Neural cell (in vitro differentiated cells): Measurements from ENCODE around the gene SUSD5. TPM values are rescaled to one million over a fixed set of nuclear protein-coding genes. Genes with fewer than 3 reads are reported as not detected.

ENCODE experiments used
- H2AFZ ChIP-seq: fragments of 200-600, 300-800 bp; sonication (generic), shearing (Covaris generic); 2 replicates; pipeline ENCODE4 v1.6.0; 2014; ENCODE audit warnings: low read depth, mild to moderate bottlenecking, antibody characterized with exemption, low read length, moderate library complexity
- H3F3A ChIP-seq: fragments of 200-600 bp; shearing (Covaris generic); 2 replicates; pipeline ENCODE4 v1.6.1; 2016; ENCODE audit warnings: mild to moderate bottlenecking, moderate library complexity, mixed read lengths, antibody characterized with exemption, low read length; ENCODE audit not compliant: insufficient read depth, poor library complexity, severe bottlenecking
- H3K27ac ChIP-seq: fragments of 200-600, 300-800 bp; sonication (generic), shearing (Covaris generic); 2 replicates; pipeline ENCODE4 v1.5.1; 2014; ENCODE audit warnings: mild to moderate bottlenecking, low read length, moderate library complexity
- H3K27me3 ChIP-seq: fragments of 300-800, 200-600 bp; sonication (generic), shearing (Covaris generic); 2 replicates; pipeline ENCODE4 v1.6.0; 2014; ENCODE audit warnings: mild to moderate bottlenecking, low read depth, low read length, moderate library complexity; ENCODE audit not compliant: insufficient read depth
- H3K36me3 ChIP-seq: fragments of 300-800, 200-600 bp; sonication (generic), shearing (Covaris generic); 2 replicates; pipeline ENCODE4 v1.5.1; 2014; ENCODE audit warnings: mild to moderate bottlenecking, antibody characterized with exemption, low read length, moderate library complexity; ENCODE audit not compliant: insufficient read depth
- H3K4me2 ChIP-seq: fragments of 300-800, 200-600 bp; sonication (generic), shearing (Covaris generic); 2 replicates; pipeline ENCODE4 v1.6.0; 2014; ENCODE audit warnings: mild to moderate bottlenecking, low read length
- H3K4me3 ChIP-seq: fragments of 300-800, 200-600 bp; sonication (generic), shearing (Covaris generic); 2 replicates; pipeline ENCODE4 v1.5.1; 2014; ENCODE audit warnings: mild to moderate bottlenecking, low read length, moderate library complexity
- H3K79me2 ChIP-seq: fragments of 200-600 bp; shearing (Covaris generic); replicated peaks from 2 replicates; pipeline ENCODE4 v1.6.0; 2014; ENCODE audit warnings: mild to moderate bottlenecking, low read length, moderate library complexity; ENCODE audit not compliant: insufficient read depth
- H3K9ac ChIP-seq: fragments of 300-800, 200-600 bp; sonication (generic), shearing (Covaris generic); 2 replicates; pipeline ENCODE4 v1.6.1; 2016; ENCODE audit warnings: mild to moderate bottlenecking, low read length, mixed read lengths
- H3K9me2 ChIP-seq: fragments of 200-600 bp; shearing (Covaris generic); 2 replicates; pipeline ENCODE4 v1.6.1; 2016; ENCODE audit warnings: mild to moderate bottlenecking, low read length, mixed read lengths; ENCODE audit not compliant: insufficient read depth
- H3K9me3 ChIP-seq: fragments of 200-600, 300-800 bp; sonication (generic), shearing (Covaris generic); 2 replicates; pipeline ENCODE4 v1.6.1; 2016; ENCODE audit warnings: mild to moderate bottlenecking, mixed run types, low read length, moderate library complexity, mixed read lengths
- H4K20me1 ChIP-seq: fragments of 200-600 bp; shearing (Covaris generic); 2 replicates; pipeline ENCODE4 v1.6.1; 2016; ENCODE audit warnings: mild to moderate bottlenecking, mixed run types; ENCODE audit not compliant: insufficient read depth
- EP300 ChIP-seq: fragments of 450-650 bp; conservative IDR thresholded peaks from 2 replicates; pipeline ENCODE4 v1.6.1; 2014; ENCODE audit warnings: antibody characterized with exemption, mild to moderate bottlenecking, moderate library complexity; ENCODE audit not compliant: poor library complexity, severe bottlenecking
- EZH2 ChIP-seq: fragments of 200-600, 300-800 bp; shearing (Covaris generic), sonication (generic); IDR thresholded peaks from 2 replicates; pipeline ENCODE4 v1.6.1; 2014; ENCODE audit warnings: antibody characterized with exemption, low read length, borderline replicate concordance, mild to moderate bottlenecking; ENCODE audit not compliant: insufficient read depth, poor library complexity, severe bottlenecking
- MXI1 ChIP-seq: fragments of 450-650 bp; conservative IDR thresholded peaks from 2 replicates; pipeline ENCODE4 v1.6.1; 2014; ENCODE audit warnings: antibody characterized with exemption, mild to moderate bottlenecking; ENCODE audit not compliant: poor library complexity, severe bottlenecking
- POLR2AphosphoS5 ChIP-seq: IDR thresholded peaks from 2 replicates; pipeline ENCODE4 v1.6.1; 2012
- RAD21 ChIP-seq: fragments of 450-650 bp; conservative IDR thresholded peaks from 2 replicates; pipeline ENCODE4 v1.6.1; 2014; ENCODE audit warnings: antibody characterized with exemption, mild to moderate bottlenecking, moderate library complexity
- SMC3 ChIP-seq: fragments of 450-650 bp; conservative IDR thresholded peaks from 2 replicates; pipeline ENCODE4 v1.6.1; 2014; ENCODE audit warnings: antibody characterized with exemption, mild to moderate bottlenecking, moderate library complexity; ENCODE audit not compliant: poor library complexity
- TAF1 ChIP-seq: IDR thresholded peaks from 2 replicates; pipeline ENCODE4 v1.6.1; 2012; ENCODE audit warnings: low read depth
- polyA plus RNA-seq: library from polyadenylated mRNA; depleted of rRNA; stranded (reverse); fragments of >200 nt; gene quantifications from 2 replicates; pipeline ENCODE4 v1.2.3, GENCODE V29; 2014
- TF ChIP-seq, protein P1 (sequence below): fragments of 450-650 bp; IDR thresholded peaks from 2 replicates; pipeline ENCODE4 v1.5.1; 2014; ENCODE audit warnings: antibody characterized with exemption, mild to moderate bottlenecking, moderate library complexity; ENCODE audit not compliant: poor library complexity, severe bottlenecking
- TF ChIP-seq, protein P2 (sequence below): IDR thresholded peaks from 2 replicates; pipeline ENCODE4 v1.6.1; 2012; ENCODE audit warnings: borderline replicate concordance

The SUSD5 gene
- polyA plus RNA-seq, 1 donor from 2014 or later = 0.74 TPM

DNA sequence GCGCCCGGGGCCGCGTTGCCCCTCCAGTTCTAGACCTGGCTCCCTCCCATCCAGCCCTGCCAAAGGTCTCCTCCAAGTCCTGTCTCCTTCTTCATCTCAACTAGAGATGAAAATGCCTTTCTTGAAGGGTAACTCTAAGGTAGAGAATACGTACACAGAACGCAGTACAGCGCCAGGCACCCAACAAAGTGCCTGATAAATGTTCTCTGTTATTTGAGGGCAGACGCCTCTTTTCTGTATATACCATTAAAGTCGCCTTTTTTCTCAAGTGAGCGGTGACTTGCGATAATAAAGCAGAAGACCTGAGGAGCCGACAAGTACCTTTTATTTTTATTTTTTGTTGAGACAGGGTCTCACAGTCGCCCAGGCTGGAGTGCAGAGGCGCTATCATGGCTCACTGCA is 104.0 kb downstream of the SUSD5 start:
- peak overlapping the region; percentile 72 for H3K9ac ChIP-seq

DNA sequence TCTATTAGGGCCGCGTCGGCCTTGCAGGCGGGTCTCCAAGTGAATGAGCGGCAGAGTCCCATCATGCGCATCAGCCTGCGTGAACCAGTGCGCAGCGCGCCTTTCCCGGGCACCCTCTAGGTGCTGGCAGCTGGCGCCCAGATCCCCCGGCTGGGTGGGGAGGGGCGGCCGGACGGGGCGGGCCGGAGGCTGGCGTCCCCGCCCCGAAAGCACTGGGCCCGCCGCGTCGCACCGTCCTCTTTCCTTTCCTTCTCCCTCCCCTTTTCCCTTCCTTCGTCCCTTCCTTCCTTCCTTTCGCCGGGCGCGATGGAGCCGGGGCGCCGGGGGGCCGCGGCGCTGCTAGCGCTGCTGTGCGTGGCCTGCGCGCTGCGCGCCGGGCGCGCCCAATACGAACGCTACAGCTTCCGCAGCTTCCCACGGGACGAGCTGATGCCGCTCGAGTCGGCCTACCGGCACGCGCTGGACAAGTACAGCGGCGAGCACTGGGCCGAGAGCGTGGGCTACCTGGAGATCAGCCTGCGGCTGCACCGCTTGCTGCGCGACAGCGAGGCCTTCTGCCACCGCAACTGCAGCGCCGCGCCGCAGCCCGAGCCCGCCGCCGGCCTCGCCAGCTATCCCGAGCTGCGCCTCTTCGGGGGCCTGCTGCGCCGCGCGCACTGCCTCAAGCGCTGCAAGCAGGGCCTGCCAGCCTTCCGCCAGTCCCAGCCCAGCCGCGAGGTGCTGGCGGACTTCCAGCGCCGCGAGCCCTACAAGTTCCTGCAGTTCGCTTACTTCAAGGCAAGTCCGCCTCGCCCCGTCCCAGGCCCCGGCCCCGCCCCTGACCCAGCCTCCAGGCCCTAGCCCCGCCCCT is 104.6 kb downstream of the SUSD5 start, which contains the start of gene CRTAP:
Gene CRTAP, plus strand, starts transcription at position 243 of the 850 bp plus-strand sequence. Its CDS starts 64 bp downstream, at position 307.
- H3K36me3 ChIP-seq = no peaks in the 10 kb centered on the region
- peak within 1 kb of the TSS; percentile 72 for H3K9ac ChIP-seq
- H4K20me1 ChIP-seq = no peaks in the 10 kb centered on the region
- peak within 1 kb of the TSS; percentile 62 for H2AFZ ChIP-seq
- H3K79me2 ChIP-seq = no peaks in the 10 kb centered on the region
- peaks cover 2% of the 10 kb centered on the region for H3F3A ChIP-seq
- peak within 1 kb of the TSS; percentile 56 for H3K4me2 ChIP-seq
- H3K27ac ChIP-seq = peak within 1 kb of the TSS; percentile 45
- no peaks in the 10 kb centered on the region for H3K27me3 ChIP-seq
- peak within 1 kb of the TSS; percentile 90 for H3K4me3 ChIP-seq
- H3K9me2 ChIP-seq = no peaks in the 10 kb centered on the region
- no peaks in the 10 kb centered on the region for H3K9me3 ChIP-seq
- TF ChIP-seq EP300 (peak; percentile 26), TAF1 (no peak), MXI1 (peak; percentile 76), POLR2AphosphoS5 (peak; percentile 27), SMC3 (peak; percentile 16), EZH2 (no peak)
- TF ChIP-seq, protein P1, sequence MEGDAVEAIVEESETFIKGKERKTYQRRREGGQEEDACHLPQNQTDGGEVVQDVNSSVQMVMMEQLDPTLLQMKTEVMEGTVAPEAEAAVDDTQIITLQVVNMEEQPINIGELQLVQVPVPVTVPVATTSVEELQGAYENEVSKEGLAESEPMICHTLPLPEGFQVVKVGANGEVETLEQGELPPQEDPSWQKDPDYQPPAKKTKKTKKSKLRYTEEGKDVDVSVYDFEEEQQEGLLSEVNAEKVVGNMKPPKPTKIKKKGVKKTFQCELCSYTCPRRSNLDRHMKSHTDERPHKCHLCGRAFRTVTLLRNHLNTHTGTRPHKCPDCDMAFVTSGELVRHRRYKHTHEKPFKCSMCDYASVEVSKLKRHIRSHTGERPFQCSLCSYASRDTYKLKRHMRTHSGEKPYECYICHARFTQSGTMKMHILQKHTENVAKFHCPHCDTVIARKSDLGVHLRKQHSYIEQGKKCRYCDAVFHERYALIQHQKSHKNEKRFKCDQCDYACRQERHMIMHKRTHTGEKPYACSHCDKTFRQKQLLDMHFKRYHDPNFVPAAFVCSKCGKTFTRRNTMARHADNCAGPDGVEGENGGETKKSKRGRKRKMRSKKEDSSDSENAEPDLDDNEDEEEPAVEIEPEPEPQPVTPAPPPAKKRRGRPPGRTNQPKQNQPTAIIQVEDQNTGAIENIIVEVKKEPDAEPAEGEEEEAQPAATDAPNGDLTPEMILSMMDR = peak; percentile 43
- TF ChIP-seq, protein P2, sequence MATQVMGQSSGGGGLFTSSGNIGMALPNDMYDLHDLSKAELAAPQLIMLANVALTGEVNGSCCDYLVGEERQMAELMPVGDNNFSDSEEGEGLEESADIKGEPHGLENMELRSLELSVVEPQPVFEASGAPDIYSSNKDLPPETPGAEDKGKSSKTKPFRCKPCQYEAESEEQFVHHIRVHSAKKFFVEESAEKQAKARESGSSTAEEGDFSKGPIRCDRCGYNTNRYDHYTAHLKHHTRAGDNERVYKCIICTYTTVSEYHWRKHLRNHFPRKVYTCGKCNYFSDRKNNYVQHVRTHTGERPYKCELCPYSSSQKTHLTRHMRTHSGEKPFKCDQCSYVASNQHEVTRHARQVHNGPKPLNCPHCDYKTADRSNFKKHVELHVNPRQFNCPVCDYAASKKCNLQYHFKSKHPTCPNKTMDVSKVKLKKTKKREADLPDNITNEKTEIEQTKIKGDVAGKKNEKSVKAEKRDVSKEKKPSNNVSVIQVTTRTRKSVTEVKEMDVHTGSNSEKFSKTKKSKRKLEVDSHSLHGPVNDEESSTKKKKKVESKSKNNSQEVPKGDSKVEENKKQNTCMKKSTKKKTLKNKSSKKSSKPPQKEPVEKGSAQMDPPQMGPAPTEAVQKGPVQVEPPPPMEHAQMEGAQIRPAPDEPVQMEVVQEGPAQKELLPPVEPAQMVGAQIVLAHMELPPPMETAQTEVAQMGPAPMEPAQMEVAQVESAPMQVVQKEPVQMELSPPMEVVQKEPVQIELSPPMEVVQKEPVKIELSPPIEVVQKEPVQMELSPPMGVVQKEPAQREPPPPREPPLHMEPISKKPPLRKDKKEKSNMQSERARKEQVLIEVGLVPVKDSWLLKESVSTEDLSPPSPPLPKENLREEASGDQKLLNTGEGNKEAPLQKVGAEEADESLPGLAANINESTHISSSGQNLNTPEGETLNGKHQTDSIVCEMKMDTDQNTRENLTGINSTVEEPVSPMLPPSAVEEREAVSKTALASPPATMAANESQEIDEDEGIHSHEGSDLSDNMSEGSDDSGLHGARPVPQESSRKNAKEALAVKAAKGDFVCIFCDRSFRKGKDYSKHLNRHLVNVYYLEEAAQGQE = no peak

More for the DNA sequence above, 104.0 kb downstream of the SUSD5 start:
- Histone ChIP-seq H3K4me3 (peak overlapping the region; percentile 90), H3K4me2 (no peak overlapping the region), H3K79me2 (no peaks in the 10 kb centered on the region), H3K27me3 (no peaks in the 10 kb centered on the region), H3K9me2 (no peaks in the 10 kb centered on the region), H3K9me3 (no peaks in the 10 kb centered on the region), H3K36me3 (no peaks in the 10 kb centered on the region), H4K20me1 (no peaks in the 10 kb centered on the region), H2AFZ (peak overlapping the region; percentile 62), H3F3A (peaks cover 2% of the 10 kb centered on the region), H3K27ac (no peak overlapping the region)
- TF ChIP-seq EP300 (no peak), EZH2 (no peak), TAF1 (no peak), SMC3 (no peak), RAD21 (no peak), POLR2AphosphoS5 (no peak), MXI1 (no peak)
- TF ChIP-seq, protein P1 = no peak
- TF ChIP-seq, protein P2 = no peak
